CD4-positive, CD25-positive, alpha-beta regulatory T cell (primary cell): ENCODE measurements around the gene KDM4B. TPM values are rescaled to one million over a fixed set of nuclear protein-coding genes. Genes with fewer than 3 reads are reported as not detected.

Experiments used
- ATAC-seq, 2 donors: fragments of 150-1000 bp; cut with Tn5 transposase; one replicate each; pipeline ENCODE4 v1.10.0; 2021; ENCODE audit warnings: low read depth in 2 of 2, moderate number of reproducible peaks in 2 of 2, moderate library complexity in 1 of 2
- DNase-seq, 3 donors: peaks; one replicate each; pipeline versions ENCODE4 v3.0.0 to v3.0.0-alpha.2; 2012 to 2022; ENCODE audit warnings: mixed read lengths in 1 of 3
- H3K27ac ChIP-seq: one replicate; pipeline ENCODE4 v1.7.0; 2013; ENCODE audit warnings: mild to moderate bottlenecking, low read length; ENCODE audit not compliant: insufficient read depth, poor library complexity, severe bottlenecking
- H3K27me3 ChIP-seq: one replicate; pipeline ENCODE4 v1.7.0; 2013; ENCODE audit warnings: low read length; ENCODE audit not compliant: control insufficient read depth, insufficient read depth
- H3K36me3 ChIP-seq: one replicate; pipeline ENCODE4 v1.7.0; 2013; ENCODE audit warnings: mild to moderate bottlenecking, low read length, moderate library complexity; ENCODE audit not compliant: control insufficient read depth, insufficient read depth
- H3K4me1 ChIP-seq: 2 replicates; pipeline ENCODE4 v1.7.0; 2013; ENCODE audit warnings: mild to moderate bottlenecking, low read length; ENCODE audit not compliant: insufficient read depth, control insufficient read depth, poor library complexity, severe bottlenecking
- H3K4me3 ChIP-seq: one replicate; pipeline ENCODE4 v1.7.0; 2013; ENCODE audit warnings: low read depth, mild to moderate bottlenecking, low read length, moderate library complexity
- H3K9me3 ChIP-seq, 2 experiments: 1 replicate in 1 of 2; 2 replicates in 1 of 2; pipeline ENCODE4 v1.7.0; 2013; ENCODE audit warnings: low read length in 2 of 2, mild to moderate bottlenecking in 1 of 2, moderate library complexity in 1 of 2; ENCODE audit not compliant: control insufficient read depth in 2 of 2
- H3K27ac Mint-ChIP-seq, 3 donors: one replicate each; pipeline ENCODE4 v1.8.0; 2020 to 2022; ENCODE audit warnings: mild to moderate bottlenecking in 3 of 3, mixed read lengths in 3 of 3, moderate library complexity in 2 of 3
- H3K27me3 Mint-ChIP-seq: one replicate; pipeline ENCODE4 v1.8.0; 2022; ENCODE audit warnings: mild to moderate bottlenecking, mixed read lengths
- H3K36me3 Mint-ChIP-seq: one replicate; pipeline ENCODE4 v1.8.0; 2020; ENCODE audit warnings: mixed read lengths
- H3K4me1 Mint-ChIP-seq, 4 donors: one replicate each; pipeline ENCODE4 v1.8.0; 2020 to 2022; ENCODE audit warnings: mixed read lengths in 4 of 4, mild to moderate bottlenecking in 1 of 4
- H3K4me3 Mint-ChIP-seq, 4 donors: one replicate each; pipeline ENCODE4 v1.8.0; 2020 to 2022; ENCODE audit warnings: mild to moderate bottlenecking in 4 of 4, mixed read lengths in 4 of 4, moderate library complexity in 3 of 4
- H3K9me3 Mint-ChIP-seq, 7 donors: one replicate each; pipeline ENCODE4 v1.8.0; 2020 to 2022; ENCODE audit warnings: mixed read lengths in 7 of 7, mild to moderate bottlenecking in 3 of 7, moderate library complexity in 2 of 7
- polyA plus RNA-seq, 4 donors: library from polyadenylated mRNA; unstranded; fragments of 300-500 nt; fragmentation: Illumina TruSeq; gene quantifications; one replicate each; pipeline ENCODE4 v1.2.3, GENCODE V29; 2021
- total RNA-seq: library from RNA; stranded (reverse); gene quantifications from one replicate; pipeline ENCODE4 v1.2.3, GENCODE V29; 2022

KDM4B gene
- total and polyA plus RNA-seq, 5 donors from 2014 or later: 6.3 to 70.0 (median 8.6) TPM

DNA sequence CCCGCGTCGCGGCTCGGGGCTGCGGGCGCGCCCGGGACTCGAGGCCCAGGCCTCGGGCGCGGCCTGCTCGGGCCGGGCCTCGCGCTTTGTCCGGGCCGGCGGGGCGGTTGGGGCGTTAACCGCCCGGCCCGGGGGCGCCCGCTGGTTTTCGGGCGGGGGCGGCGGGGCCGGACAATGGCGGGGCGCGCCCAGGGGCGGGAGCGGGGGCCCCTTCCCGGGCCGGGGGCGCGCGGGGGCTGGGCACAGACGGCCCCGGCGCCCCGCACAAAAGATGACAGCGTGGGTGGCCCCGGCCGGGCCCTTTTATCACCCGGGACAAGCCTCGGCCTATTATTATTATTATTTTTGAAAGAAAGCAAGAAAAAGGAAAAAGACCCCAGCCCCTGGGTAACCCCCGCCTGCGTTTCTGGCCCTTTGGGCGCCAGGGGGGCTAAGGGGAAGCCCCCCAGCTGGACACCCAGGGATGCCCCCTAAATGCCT lies 419 bp downstream of the KDM4B start:
- no peak overlapping the region for H3K27ac ChIP-seq
- no peak for ATAC-seq

DNA sequence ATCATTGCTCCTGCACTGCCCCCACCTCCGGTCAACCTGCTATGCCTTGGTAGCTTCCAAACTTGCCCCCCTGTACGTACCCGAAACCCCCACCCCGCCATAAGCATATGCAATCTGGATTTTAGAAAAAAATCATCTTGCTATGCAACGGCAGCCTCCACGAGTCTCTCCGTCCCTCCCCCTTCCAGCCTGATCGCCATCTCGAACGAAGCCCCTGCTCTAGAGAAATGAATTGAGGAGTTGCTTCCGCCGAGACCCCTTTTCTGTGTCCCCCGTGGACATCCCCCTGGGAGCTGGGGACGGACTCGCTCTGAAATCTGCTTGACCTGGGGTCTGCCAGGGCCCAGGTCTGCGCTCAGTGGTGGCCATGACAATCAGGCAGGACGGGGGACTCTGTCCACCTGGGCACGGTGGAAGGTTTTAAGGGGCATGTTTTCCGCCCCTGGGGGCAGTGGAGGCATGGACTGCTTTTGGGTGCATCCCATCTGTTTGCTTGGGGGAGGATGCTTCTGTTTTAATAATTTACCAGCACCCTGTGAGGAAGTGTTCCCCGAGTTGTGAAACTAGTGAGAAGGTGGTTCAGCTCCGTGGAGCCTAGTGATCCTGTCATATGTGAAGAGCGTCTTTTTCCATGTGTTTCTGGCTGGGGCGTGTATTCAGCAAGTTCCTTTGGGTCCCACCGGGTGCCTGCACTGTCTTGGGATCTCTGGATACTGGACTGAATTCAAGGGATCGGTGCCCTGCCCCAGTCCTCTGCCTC lies 1.0 kb downstream of the KDM4B start:
- H3K4me3 ChIP-seq: peak overlapping the region; percentile 78
- Mint-ChIP-seq H3K4me3 (peak overlapping the region; percentile 90 to 95 (median 93)), H3K27me3 (no peaks in the 10 kb centered on the region), H3K9me3 (no peaks in the 10 kb centered on the region), H3K4me1 (peaks cover 18 to 48% (median 28%) of the 10 kb centered on the region in 4 donors), H3K36me3 (no peaks in the 10 kb centered on the region), H3K27ac (peak overlapping the region; percentile 38 to 96 (median 91))
- peaks cover 29% of the 10 kb centered on the region for H3K4me1 ChIP-seq
- no peak for ATAC-seq
- no peak overlapping the region for H3K27ac ChIP-seq
- no peaks in the 10 kb centered on the region for H3K36me3 ChIP-seq
- H3K27me3 ChIP-seq: no peaks in the 10 kb centered on the region
- no peaks in the 10 kb centered on the region for H3K9me3 ChIP-seq
- peak in 2 of 3 donors; percentile 14 to 42 for DNase-seq

More for the DNA sequence above, 419 bp downstream of the KDM4B start:
- Mint-ChIP-seq H3K9me3 (no peaks in the 10 kb centered on the region), H3K36me3 (no peaks in the 10 kb centered on the region), H3K27me3 (no peaks in the 10 kb centered on the region), H3K4me1 (peaks cover 18 to 44% (median 26%) of the 10 kb centered on the region in 4 donors), H3K4me3 (peak overlapping the region; percentile 90 to 95 (median 93)), H3K27ac (peak overlapping the region in 2 of 3 donors; percentile 91 to 96)
- DNase-seq: no peak
- H3K36me3 ChIP-seq: no peaks in the 10 kb centered on the region
- peaks cover 29% of the 10 kb centered on the region for H3K4me1 ChIP-seq
- no peaks in the 10 kb centered on the region for H3K27me3 ChIP-seq
- H3K4me3 ChIP-seq: peak overlapping the region; percentile 78
- H3K9me3 ChIP-seq: no peaks in the 10 kb centered on the region

DNA sequence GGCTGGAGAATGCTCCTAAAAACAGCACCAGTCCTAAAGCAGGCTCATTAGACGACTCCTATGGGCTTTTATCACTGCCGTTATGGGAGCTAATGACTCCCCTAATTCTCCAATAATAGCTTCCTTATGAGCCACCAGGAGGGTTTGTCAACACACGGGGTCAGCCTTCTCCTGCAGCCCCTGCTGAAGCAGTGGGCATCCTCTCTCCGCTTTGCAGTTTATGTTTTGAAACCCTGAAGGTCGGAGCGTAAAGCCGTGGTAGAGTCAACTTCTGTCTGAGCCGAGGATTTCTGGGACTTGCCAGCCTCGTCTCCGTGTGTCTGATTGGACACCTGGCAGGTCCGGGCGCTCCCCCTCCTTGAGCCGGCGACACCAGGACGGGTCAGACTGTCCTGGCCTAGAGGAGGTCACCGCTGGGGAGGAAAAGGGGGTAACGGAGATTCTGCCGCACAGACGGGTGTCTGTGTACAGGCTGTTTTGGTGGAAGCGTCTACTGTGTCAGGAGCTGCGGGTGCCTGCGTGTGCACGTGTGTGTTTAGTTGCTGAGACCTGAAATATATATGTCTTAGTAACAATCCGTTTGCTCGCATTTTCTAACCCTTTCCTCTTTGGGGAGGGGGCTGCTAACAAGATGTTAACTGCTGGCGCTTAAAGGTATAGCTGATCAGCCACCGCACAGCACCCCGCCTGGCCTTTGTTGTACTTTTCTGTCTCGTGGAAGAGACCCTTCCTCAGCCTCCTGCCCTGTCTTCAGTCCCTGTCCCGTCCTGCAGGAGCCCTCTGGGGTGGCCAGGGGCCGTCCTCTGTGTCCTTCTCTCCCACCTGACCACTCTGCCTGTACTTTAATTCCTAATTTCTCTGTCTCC lies 1.9 kb downstream of the KDM4B start:
- H3K4me3 Mint-ChIP-seq: peak overlapping the region; percentile 90 to 95 (median 93)

DNA sequence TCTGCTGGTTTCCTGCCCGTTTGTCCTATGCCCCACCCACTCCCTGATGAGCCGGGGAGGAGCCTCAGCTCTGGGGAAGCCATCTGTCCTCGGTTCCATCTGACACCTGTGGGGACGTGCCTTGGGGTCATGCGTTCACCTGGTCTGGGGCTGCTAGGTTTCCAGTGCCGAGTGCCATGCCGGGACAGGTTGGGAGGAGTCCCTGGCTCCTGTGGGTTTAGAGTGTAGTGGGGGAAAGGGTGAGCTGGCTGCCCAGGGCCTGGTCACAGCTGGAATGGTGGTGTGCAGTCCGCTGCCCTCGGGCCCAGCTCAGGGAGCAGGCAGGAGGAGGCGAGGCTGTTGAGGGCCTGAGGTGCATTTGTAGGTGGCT lies 2.5 kb downstream of the KDM4B start:
- H3K27me3 ChIP-seq: no peaks in the 10 kb centered on the region
- H3K4me3 ChIP-seq: peak overlapping the region; percentile 78
- no peaks in the 10 kb centered on the region for H3K9me3 ChIP-seq
- DNase-seq (peak in 2 of 3 donors; percentile 14 to 54), ATAC-seq (no peak)
- Mint-ChIP-seq H3K36me3 (no peaks in the 10 kb centered on the region), H3K4me3 (peak overlapping the region; percentile 90 to 95 (median 93)), H3K27me3 (no peaks in the 10 kb centered on the region), H3K27ac (peak overlapping the region in 2 of 3 donors; percentile 91 to 96), H3K4me1 (peaks cover 18 to 55% (median 27%) of the 10 kb centered on the region in 4 donors), H3K9me3 (no peaks in the 10 kb centered on the region)
- peaks cover 1% of the 10 kb centered on the region for H3K36me3 ChIP-seq
- no peak overlapping the region for H3K27ac ChIP-seq
- peaks cover 29% of the 10 kb centered on the region for H3K4me1 ChIP-seq

More for the DNA sequence above, 1.9 kb downstream of the KDM4B start:
- Mint-ChIP-seq H3K36me3 (no peaks in the 10 kb centered on the region), H3K27ac (peak overlapping the region in 2 of 3 donors; percentile 91 to 96), H3K27me3 (no peaks in the 10 kb centered on the region), H3K9me3 (no peaks in the 10 kb centered on the region), H3K4me1 (peaks cover 18 to 52% (median 30%) of the 10 kb centered on the region in 4 donors)
- Histone ChIP-seq H3K9me3 (no peaks in the 10 kb centered on the region), H3K4me1 (peaks cover 29% of the 10 kb centered on the region), H3K27ac (no peak overlapping the region), H3K4me3 (peak overlapping the region; percentile 78), H3K27me3 (no peaks in the 10 kb centered on the region), H3K36me3 (no peaks in the 10 kb centered on the region)
- DNase-seq (peak in 2 of 3 donors; percentile 22 to 30), ATAC-seq (no peak)

DNA sequence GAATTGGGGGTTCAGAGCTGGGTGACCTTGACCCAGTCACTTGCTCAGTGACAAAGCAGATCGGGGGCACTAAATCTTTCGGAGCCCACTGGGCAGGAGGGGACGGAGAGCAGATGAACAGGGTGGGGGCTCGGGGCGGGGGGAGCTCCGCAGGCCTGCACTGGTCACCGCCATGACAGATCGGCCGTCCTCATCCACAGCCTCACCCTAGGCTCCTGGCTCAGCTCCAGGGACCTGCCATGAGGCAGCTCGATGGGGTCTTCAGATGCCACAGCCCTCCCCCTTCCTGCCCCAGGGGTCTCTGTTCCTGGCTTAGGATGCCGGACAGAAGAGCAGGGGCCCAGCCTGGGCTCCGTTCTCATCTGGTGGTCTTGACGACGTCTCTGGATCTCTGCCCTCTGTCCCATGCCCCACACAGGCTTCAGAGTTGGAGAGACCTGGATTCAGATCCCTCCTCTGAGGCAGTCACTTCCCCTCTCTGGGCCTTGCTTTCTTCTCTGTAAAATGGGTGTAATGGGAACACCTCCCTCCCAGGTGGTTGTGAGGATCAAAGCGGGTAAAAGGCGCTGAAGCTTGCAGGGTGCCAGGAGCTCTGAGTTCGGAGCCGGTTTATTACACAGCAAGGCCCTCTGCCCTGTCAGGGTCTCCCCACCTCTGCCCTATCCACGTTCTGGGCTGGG lies 3.0 kb downstream of the KDM4B start:
- Histone ChIP-seq H3K4me1 (peaks cover 29% of the 10 kb centered on the region), H3K9me3 (no peaks in the 10 kb centered on the region), H3K36me3 (peaks cover 4% of the 10 kb centered on the region), H3K27me3 (no peaks in the 10 kb centered on the region), H3K4me3 (no peak overlapping the region), H3K27ac (no peak overlapping the region)
- Mint-ChIP-seq H3K9me3 (no peaks in the 10 kb centered on the region), H3K27me3 (no peaks in the 10 kb centered on the region), H3K4me3 (peak overlapping the region; percentile 54 to 92 (median 78)), H3K4me1 (peaks cover 18 to 56% (median 27%) of the 10 kb centered on the region in 4 donors), H3K27ac (peak overlapping the region in 1 of 3 donors; percentile 91), H3K36me3 (peaks cover 1% of the 10 kb centered on the region)
- DNase-seq (no peak), ATAC-seq (no peak)

DNA sequence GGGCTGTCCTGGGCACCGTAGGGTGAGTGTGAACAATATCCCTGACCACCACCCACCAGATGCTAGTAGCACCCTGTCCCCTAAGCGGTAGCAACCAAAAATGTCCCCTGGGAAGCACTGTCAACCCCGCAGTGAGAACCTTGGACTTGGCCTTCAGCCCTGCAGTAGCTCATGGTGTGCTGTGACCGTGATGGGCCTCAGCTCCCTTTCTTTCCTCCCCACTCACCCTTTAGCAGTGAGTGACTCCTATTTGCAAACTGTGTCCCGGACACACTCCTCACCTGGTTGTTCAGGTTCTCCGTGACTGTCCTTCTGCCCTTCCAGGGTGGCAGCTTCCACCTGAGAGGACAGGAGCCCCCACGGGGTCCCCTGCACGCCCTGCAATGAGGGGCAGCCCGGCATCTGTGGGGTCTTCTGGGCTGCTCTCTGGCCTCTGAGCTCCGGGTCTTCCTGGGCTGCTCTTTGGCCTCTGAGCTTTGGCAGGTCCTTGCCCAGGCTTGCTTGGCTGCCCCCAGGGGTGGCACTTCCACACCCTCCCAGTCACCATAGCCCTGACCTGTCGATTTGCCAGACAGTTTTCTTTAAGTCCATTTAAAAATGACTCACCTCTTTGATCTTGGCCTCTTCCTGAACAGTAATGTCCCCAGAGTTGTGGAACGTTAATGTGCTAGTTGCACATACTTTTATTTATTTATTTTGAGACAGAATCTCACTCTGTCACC lies 3.8 kb downstream of the KDM4B start:
- peak overlapping the region in 3 of 4 donors; percentile 32 to 54 (median 50) for H3K4me3 Mint-ChIP-seq
- H3K9me3 Mint-ChIP-seq: no peaks in the 10 kb centered on the region
- peaks cover 18 to 59% (median 27%) of the 10 kb centered on the region in 4 donors for H3K4me1 Mint-ChIP-seq
- ATAC-seq (no peak), DNase-seq (no peak)
- H3K27ac Mint-ChIP-seq: no peak overlapping the region
- no peak overlapping the region for H3K4me3 ChIP-seq
- H3K36me3 ChIP-seq: peaks cover 8% of the 10 kb centered on the region
- peaks cover 7% of the 10 kb centered on the region for H3K36me3 Mint-ChIP-seq
- H3K4me1 ChIP-seq: peaks cover 29% of the 10 kb centered on the region
- no peaks in the 10 kb centered on the region for H3K27me3 Mint-ChIP-seq
- no peaks in the 10 kb centered on the region for H3K9me3 ChIP-seq
- no peak overlapping the region for H3K27ac ChIP-seq
- H3K27me3 ChIP-seq: no peaks in the 10 kb centered on the region
